ENCODE data around the gene SOX4.

The SOX4 gene

GRCh38 chr6:21588481-21589351, 4.8 kb upstream of the SOX4 start:
- peak overlapping the region in 1 of 2 donors; percentile 76 for H3K27ac Mint-ChIP-seq
- H3K4me1 Mint-ChIP-seq, result peaks cover 14% of the 10 kb centered on the region
- peaks cover 48% of the 10 kb centered on the region for H3K27me3 Mint-ChIP-seq
- DNase-seq (peak; percentile 40 to 48), ATAC-seq (peak; percentile 62)
- H3K4me3 Mint-ChIP-seq, result peak overlapping the region; percentile 93 to 99
- H3K9me3 Mint-ChIP-seq, result peaks cover 0 to 6% of the 10 kb centered on the region in 2 donors

- Mint-ChIP-seq H3K27me3 (peaks cover 41% of the 10 kb centered on the region), H3K27ac (no peak overlapping the region), H3K4me3 (peak overlapping the region; percentile 93 to 99), H3K9me3 (no peaks in the 10 kb centered on the region), H3K4me1 (peaks cover 17% of the 10 kb centered on the region)
- DNase-seq (peak; percentile 81 to 82), ATAC-seq (peak; percentile 70)
Observed at GRCh38 chr6:21589352-21590345, 3.9 kb upstream of the SOX4 start.

GRCh38 chr6:21590346-21590745, 3.2 kb upstream of the SOX4 start:
- Mint-ChIP-seq H3K4me3 (no peak overlapping the region), H3K27me3 (peaks cover 43% of the 10 kb centered on the region), H3K4me1 (peaks cover 20% of the 10 kb centered on the region), H3K9me3 (no peaks in the 10 kb centered on the region), H3K27ac (no peak overlapping the region)
- ATAC-seq (no peak), DNase-seq (no peak)

- Mint-ChIP-seq H3K4me1 (peaks cover 31% of the 10 kb centered on the region), H3K27me3 (peaks cover 46% of the 10 kb centered on the region), H3K4me3 (no peak overlapping the region), H3K9me3 (no peaks in the 10 kb centered on the region), H3K27ac (no peak overlapping the region)
- no peak for ATAC-seq
- no peak for DNase-seq
Observed at GRCh38 chr6:21591446-21591845, 2.1 kb upstream of the SOX4 start.

- Mint-ChIP-seq H3K9me3 (no peaks in the 10 kb centered on the region), H3K4me1 (peaks cover 36% of the 10 kb centered on the region), H3K27ac (no peak overlapping the region), H3K27me3 (peaks cover 41% of the 10 kb centered on the region), H3K4me3 (no peak overlapping the region)
- DNase-seq (no peak), ATAC-seq (no peak)
Observed at GRCh38 chr6:21592953-21593352, 598 bp upstream of the SOX4 start.

GRCh38 chr6:21593927-21594415, 420 bp downstream of the SOX4 start:
- no peaks in the 10 kb centered on the region for H3K9me3 Mint-ChIP-seq
- peaks cover 32% of the 10 kb centered on the region for H3K4me1 Mint-ChIP-seq
- H3K27ac Mint-ChIP-seq, result no peak overlapping the region
- no peak overlapping the region for H3K4me3 Mint-ChIP-seq
- peaks cover 46% of the 10 kb centered on the region for H3K27me3 Mint-ChIP-seq
- ATAC-seq, result peak; percentile 39
- DNase-seq, result peak; percentile 14 to 29

GRCh38 chr6:21594416-21595281, 1.1 kb downstream of the SOX4 start:
- H3K27ac Mint-ChIP-seq, result peak overlapping the region in 1 of 2 donors; percentile 85
- H3K4me3 Mint-ChIP-seq, result peak overlapping the region; percentile 48 to 91
- DNase-seq (peak; percentile 36 to 44), ATAC-seq (peak; percentile 31)
- peaks cover 32% of the 10 kb centered on the region for H3K4me1 Mint-ChIP-seq
- no peaks in the 10 kb centered on the region for H3K9me3 Mint-ChIP-seq
- H3K27me3 Mint-ChIP-seq, result peaks cover 51% of the 10 kb centered on the region

GRCh38 chr6:21595285-21596144, 2.0 kb downstream of the SOX4 start:
- Mint-ChIP-seq H3K9me3 (no peaks in the 10 kb centered on the region), H3K27me3 (peaks cover 50% of the 10 kb centered on the region), H3K27ac (peak overlapping the region in 1 of 2 donors; percentile 91), H3K4me1 (peaks cover 32% of the 10 kb centered on the region), H3K4me3 (peak overlapping the region; percentile 97)
- ATAC-seq (peak; percentile 52), DNase-seq (peak; percentile 35 to 42)

GRCh38 chr6:21596145-21596948, 2.8 kb downstream of the SOX4 start:
- Mint-ChIP-seq H3K27me3 (peaks cover 55% of the 10 kb centered on the region), H3K4me3 (peak overlapping the region; percentile 97), H3K4me1 (peaks cover 32% of the 10 kb centered on the region), H3K27ac (peak overlapping the region; percentile 25 to 89), H3K9me3 (no peaks in the 10 kb centered on the region)
- DNase-seq, result peak; percentile 18 to 21
- peak; percentile 2 for ATAC-seq

GRCh38 chr6:21596949-21597682, 3.6 kb downstream of the SOX4 start:
- ATAC-seq, result peak; percentile 17
- H3K27me3 Mint-ChIP-seq, result peaks cover 63% of the 10 kb centered on the region

GRCh38 chr6:21597801-21598673, 4.5 kb downstream of the SOX4 start:
- no peak for DNase-seq
- peak overlapping the region; percentile 63 for H3K4me3 Mint-ChIP-seq
- no peaks in the 10 kb centered on the region for H3K9me3 Mint-ChIP-seq
- no peak overlapping the region for H3K27ac Mint-ChIP-seq
- no peak for ATAC-seq
- peaks cover 32% of the 10 kb centered on the region for H3K4me1 Mint-ChIP-seq
- peaks cover 64% of the 10 kb centered on the region for H3K27me3 Mint-ChIP-seq

More at GRCh38 chr6:21596949-21597682, 3.6 kb downstream of the SOX4 start:
- Mint-ChIP-seq H3K4me1 (peaks cover 32% of the 10 kb centered on the region), H3K27ac (peak overlapping the region in 1 of 2 donors; percentile 40), H3K4me3 (peak overlapping the region; percentile 97), H3K9me3 (no peaks in the 10 kb centered on the region)
- DNase-seq, result no peak

- DNase-seq (no peak), ATAC-seq (no peak)
- Mint-ChIP-seq H3K9me3 (no peaks in the 10 kb centered on the region), H3K4me1 (peaks cover 32% of the 10 kb centered on the region), H3K4me3 (no peak overlapping the region), H3K27me3 (peaks cover 64% of the 10 kb centered on the region), H3K27ac (no peak overlapping the region)
Observed at GRCh38 chr6:21598674-21599023, 5.1 kb downstream of the SOX4 start.

All from stimulated activated naive CD8-positive, alpha-beta T cell treated with anti-CD3 and anti-CD28 coated beads, Interleukin-15, amount 100 ng/mL, for 72 hours (primary cell).